Stimulated activated CD4-positive, alpha-beta T cell treated with anti-CD3 and anti-CD28 coated beads, Interleukin-2, amount 100 ng/mL, for 24 hours (primary cell): ENCODE measurements around the gene NPB.
"Not testable (repeated sequence)": the region's sequence is repeated elsewhere in the genome, so short reads cannot be mapped to it uniquely, and the experiment has no call there.

Experiments
- DNase-seq, 2 donors: peaks; one replicate each; pipeline ENCODE4 v3.0.0-alpha.2; 2020

Gene NPB

DNA sequence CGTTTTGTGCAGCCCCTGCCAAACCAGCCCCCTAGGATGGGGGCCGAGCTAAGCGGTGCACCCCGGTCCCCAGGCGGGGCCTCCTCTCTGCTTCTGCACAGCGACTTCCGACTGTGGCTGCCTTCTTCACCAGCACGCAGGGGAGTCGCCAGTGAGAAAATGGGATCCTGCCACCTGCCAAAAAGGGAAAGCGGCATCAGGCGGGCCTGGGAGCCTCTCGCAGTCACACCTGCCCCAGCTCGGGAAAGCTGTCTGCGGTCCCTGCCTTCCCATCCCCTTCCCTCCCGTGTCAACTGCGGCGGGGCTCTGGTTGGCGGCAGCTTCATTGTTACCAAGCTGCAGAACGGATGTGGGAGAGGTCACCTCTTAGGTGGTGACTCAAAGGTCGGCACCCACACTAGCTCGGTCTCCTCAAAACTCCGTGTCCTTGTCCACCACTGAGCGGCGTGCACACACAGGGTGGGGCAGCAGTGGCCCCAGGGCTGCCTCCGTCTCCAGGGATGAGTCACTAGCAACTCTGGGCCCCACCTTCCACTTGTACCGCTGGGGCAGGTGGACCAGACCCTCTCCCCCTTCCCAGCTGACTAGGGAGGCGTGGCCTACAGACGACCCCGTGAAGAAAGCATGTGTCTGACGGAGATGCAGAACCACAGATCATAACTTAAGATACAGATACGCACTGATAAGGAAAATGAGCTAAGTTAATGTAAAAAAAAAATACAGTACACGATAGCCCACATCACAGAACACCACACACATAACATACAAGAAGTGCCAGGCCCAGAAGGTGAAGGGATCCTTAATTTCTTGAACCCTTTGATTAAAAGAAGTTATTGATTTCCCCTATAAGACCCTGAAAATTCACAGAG is 10.6 kb downstream of the NPB start:
- no peak for DNase-seq

DNA sequence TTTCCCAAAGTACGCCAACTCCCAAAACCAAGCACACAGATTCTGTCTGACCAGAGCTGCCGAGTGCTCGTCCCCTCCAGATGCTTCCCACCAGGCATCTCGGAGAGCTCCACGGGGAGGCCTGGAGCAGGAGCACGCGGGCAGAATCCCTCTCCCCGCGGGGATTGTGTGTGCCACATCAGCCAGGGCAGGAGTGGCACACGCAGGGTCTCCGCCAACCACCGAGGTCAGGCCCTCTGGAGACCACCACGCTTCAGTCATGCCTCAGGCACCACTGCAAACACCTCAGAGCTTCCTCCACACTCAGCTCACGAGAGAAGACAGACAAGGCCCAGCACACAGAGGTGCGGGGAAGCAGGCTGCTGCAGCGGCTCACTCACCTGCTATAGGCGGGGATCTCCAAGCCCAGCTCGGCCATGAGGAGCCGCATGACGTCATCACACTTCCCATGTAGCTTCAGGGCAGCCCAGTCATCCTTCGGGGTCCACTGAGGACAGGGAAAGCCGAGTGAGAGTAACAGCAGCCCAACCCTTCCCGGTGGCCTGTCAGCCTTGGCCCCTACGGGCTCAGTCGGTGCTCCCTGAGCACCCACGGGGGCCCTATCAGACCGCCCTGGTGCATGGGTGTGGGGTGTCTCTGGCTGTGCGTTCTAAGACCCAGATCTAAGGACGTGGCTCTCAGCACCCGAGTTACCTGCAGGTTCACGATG is 11.5 kb downstream of the NPB start:
- no peak for DNase-seq

DNA sequence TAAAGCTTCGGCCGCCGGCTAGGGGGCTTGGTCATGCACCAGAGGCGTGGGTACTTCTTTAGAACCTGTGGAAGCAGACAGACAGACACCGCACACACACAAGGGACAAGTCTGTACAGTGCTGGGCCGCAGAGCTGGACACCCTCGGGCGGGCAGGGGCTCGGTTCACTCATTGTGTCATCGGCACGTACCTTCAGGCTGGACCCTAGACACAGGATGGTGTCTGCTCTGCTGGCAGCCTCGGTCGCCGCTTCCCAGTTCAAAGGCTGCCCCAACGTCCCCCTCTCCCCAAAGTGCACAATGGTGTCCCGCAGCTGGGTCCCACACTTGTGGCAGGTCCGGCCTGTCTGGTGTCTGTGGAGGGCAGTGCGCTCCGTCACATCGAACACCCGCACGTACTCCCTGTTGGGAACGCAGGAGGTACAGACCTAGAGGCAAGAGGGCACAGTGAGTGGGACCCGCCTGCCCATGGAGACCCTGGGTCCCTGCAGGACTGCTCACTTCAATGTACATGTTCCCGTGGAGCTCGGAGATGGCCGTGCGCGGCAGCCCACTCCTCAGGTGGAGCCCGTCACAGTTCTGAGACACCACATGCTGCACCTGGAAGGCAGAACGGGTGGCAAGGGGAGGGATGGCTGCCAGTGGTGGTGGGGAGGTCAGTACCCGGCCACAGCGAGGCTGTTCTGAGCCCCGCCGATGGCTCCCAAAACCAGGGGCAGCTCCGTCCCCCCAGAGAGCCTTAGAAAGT is 12.2 kb downstream of the NPB start:
- no peak for DNase-seq

DNA sequence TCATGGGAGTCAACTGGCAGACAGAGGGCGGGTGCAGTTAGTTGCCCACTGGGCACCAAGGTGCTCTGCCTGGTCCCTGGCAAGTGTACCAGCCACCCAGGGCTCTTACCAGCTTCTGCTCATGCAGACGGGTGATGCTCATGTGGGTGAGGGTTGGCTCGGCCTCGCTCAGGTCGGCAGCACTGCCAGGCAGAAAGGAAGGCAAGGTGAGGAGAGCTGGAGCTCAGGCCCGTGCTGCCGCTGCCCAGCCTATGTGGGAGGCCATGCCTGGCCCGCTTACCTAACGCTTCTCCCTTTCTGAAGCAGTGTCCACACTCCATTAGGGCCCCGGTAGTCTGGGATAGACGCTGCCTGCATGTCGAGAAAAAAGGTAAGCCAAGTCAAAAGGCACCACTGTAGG is 13.3 kb downstream of the NPB start:
- no peak for DNase-seq

DNA sequence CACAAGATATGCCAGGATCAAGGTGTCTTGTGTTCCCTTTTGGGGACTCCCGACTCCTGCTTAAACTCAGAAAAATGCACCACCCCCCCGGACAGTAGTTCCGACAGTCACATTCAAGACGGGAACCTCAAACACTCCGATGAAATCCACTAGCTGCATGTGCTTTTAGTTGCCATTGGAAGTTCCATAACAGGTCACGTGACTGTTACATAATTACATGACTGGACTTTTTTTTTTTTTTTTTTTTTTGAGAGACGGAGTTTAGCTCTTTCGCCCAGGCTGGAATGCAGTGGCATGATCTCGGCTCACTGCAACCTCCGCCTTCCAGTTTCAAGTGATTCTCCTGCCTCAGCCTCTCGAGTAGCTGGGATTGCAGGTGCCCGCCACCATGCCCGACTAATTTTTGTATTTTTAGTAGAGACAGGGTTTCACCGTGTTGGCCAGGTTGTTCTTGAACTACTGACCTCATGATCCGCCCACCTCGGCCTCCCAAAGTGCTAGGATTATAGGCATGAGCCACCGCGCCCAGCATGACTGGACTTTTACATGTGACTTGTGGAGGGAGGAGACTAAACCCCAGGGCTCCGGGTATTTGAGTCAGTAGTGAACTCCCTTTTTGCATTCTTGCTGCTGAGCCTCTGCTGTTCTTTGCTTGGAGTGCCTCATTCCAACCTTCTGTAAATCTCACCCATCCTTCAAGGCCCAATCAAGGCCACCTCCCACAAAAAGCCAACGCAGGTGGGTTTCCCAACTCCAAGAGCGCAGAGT is 14.4 kb downstream of the NPB start:
- no peak for DNase-seq

DNA sequence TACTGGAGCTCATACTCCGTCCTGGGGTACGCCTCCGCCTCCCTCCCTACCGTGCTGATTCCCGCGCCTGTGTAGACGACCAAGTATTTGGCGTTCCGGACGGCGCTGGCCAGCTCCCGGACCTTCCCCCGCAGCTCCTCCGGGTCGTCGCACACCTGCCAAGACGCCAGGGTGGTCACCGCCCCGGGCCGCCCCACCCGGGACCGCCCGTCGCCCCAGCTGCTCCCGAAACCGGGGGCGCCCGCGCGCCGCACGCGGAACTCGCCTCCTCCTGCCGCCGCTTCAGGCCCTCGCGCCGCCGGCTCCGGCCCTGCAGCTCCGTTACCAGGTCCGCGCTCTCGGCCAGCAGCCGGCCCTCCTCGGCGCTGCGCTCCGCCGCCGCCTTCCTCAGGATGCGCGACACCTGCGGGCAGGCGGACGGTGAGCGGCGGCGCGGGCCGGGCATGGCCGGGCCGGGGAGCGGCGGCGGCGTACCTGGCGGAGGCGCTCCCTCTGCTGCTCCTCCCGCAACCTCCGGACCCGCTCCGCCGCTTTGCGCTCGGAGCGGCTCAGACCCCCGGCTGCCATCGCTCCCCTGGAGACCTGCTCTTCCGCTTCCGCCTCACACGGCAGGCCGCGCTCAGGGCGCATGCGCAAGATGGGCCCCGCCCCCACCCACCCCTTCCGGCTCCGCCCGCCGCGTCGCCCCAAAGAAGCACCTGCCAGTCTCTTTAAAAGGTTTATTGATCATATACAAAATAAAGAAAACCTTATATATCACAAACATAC is 15.7 kb downstream of the NPB start, which contains the start of gene SIRT7:
TSS of gene SIRT7 (minus strand) at position 612 of the 768 bp plus-strand sequence. CDS start at position 567, 45 bp downstream.
- DNase-seq, result peak; percentile 78 to 80

DNA sequence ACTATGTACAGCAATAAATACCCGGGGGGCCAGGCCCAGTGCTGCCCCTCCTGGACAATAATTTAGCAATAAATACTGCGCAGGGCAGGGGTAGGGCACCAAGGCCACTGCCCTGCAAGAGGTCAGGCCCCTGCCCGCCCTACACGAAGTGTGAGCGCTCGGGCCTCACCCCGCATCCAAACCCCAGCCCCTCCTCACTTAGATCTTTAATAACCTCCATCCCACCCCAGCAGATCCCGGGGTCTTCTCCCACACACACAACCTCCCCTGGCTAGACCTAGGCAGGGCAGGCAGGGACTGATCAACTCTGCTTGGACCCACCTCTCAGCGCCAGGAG is 16.3 kb downstream of the NPB start:
- not testable (repeated sequence) for DNase-seq

DNA sequence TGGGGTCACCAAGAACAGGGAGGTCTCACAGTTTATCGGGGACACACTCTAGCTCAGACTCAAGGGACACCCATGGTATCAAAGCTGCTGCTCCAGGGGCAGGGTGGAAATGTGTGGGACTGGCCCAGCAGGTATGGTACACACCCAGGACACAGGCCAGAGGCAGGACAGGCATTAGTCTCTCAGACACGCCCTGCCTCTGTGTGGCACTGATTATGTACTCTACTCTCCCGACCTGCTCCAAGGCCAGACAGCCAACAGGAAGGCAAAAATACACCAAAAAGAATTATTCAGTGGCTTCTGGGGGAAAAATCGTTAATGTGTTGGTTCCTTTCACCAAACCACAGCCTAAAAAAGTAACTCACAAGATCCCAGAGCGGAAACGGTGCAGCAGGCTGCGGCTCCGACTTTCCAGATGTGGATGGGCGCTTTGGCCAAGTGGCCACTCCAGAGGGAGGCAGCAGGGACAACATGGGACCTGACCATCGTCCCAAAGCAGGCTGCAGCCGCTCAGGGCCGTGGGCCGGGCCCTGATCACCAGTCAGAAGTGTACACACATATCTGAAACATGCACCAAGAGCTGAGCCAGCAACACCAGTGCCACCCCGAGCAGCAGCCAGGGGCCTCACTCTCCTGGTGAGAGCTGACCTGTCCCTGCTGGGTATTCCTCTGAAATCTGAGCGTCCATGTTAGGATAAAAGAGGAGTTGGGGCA is 17.0 kb downstream of the NPB start:
- DNase-seq, result no peak

DNA sequence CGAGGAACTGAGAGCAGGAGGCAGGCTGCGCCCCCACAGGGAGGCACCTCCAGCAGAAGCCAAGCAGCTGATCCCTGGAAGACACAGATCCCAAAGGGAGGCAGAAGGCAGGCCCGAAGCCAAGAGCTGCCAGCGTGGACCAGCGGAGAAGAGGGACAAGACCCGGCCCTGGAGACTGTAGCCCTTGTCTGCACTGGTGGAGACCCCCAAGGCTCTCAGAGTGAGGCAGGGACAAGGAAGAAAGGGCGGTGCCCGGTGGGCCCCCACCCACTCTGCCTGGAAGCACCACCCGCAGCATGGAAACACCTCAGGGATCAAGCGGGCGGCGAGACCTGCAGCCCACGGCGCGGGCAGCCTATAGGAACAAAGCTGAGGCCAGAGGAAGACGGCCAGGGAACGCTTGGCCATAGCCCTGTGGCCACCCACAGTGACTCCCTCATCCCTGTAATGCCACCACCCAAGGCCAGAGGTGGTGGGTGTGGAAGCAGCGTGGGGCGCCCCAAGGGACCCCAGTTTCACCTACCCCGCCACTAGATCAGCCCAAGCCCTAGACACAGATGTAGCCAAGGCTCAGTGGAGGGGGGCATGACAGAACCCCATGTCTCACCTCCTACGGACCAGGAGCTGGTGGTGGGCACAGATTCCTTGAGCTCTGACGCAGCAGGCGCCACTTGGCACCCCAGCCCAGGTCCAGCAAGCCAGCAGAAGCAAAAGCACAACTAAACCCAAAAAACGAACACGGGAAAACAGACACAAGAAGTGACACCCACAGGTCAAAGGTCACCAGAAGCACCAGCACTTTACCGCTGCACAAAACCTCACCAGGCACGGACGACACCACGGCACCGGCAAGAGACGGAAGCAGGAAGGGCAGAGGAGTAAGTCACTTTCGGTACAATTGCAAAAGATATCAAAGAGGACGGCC is 18.8 kb downstream of the NPB start:
- DNase-seq, result no peak

DNA sequence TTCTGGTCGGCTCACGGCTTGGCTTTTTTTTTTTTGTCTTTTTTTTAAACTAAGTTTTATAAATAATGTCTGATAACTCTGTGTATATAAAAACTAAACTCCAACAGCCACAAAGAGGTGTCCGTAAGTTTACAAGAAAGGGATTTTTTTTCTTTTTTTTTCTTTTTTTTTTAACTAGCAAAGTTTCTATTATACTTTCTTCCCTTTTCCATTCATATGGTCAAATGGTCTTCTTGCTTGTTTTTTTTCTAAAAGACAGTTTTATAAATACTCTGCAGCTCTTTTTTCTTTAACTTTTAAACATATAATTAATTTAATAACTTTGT is 19.5 kb downstream of the NPB start:
- DNase-seq, result no peak

DNA sequence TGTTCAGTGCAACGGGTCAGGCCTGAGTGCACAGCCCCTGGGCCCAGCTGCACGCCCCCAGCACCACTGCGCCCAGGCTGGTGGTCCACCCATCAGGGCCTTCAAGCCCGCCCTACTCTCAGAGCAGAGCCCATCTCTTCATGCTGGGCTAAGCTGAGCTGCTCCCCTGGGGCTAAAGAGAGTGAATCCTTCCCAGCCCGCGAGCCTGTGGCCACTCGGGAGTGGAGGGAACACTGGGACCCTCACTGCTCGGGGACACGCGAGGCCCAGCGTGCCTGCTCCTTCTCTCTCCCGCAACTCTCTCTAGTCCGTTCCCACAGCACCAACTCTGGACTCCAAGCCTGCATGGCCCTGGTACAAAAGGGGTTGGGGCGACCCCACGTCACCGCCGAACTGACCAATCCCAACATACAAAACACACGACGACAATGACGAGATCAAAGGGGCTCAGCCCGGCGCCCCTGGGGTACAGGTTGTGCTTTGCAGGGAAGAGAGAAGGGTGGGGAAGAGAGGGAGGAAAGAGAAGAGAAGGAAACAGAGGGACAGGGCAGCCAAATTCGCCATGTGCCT is 20.0 kb downstream of the NPB start:
- DNase-seq, result no peak

DNA sequence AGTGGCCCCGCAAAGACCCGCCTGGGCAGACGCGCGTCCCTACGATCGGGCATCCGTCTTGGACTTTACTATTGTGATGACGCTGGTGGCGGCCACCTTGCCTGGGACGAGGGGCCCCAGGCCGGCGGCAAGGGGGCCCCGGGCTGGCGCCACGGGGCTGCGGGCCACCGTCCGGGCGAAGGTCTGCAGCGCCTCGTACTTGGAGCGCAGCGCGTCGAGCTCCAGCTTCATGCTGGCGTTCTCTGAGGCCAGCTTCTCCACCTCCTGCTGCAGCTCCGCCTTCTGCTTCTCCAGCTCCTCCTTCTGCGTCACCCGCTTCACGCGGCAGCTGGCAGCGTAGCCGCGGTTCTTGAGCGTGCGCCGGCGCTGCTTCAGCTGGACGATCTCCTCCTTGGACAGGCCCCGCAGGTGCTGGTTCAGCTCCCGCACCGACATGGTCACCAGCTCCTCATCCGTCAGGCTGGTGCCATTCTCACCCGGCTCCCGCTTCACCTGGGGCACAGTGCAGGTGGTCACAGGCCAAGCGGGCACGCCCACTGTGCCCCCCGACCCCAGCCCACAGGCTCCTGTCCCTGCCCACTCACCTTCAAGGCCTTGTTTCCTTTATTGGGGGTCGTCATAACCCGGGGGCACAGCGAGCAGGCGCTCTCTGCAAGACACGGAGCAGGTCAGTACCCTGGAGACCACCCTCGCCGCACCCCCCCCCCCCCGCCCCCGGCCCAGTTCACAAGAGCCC is 20.7 kb downstream of the NPB start:
- DNase-seq, result no peak

DNA sequence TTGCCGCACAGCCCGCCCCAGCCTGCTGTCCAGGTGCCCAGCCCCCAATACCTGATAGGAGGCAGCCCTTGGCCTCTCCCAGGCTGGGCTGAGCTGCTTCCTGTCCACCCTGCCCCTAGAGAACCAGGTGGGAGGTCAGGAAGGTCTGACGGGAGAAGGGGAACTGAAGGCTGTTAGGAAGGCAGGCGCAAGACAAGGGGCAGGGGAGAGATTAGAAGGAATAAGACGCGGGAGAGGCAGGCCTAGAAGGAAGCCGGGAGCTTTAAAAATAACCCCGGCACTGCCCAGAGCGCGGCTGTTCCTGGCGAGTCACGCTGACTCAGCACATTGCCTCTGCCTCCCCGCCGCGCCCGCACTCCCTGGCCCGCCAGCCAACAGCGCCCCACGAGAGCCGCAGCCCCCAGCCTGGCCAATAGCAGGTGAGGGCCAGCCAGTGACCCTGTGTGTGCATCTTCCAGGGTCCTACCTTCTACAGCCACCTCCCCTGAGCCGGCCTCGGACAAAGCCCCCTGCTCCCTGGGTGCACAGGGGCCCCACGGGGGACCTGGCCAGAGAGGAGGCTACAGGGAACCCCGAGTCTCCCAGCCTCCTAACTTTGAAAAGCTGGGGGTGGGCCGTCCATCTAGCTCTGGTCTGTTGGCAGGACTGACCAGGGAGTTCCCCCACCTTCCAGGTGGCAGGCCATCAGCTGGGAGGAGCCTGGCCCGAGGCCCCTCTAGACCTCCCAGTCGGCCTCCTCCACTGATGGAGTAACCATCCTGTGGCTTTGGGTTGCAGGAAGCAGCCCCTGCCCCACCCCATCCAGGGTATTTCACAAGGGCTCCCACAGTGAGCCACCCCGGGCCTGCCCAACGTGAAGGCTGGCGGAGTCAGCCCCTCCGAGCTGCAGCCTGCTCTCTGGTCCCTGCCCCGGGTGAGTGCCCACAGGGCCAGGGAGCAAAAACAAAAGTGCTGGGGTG is 21.5 kb downstream of the NPB start:
- DNase-seq, result no peak

DNA sequence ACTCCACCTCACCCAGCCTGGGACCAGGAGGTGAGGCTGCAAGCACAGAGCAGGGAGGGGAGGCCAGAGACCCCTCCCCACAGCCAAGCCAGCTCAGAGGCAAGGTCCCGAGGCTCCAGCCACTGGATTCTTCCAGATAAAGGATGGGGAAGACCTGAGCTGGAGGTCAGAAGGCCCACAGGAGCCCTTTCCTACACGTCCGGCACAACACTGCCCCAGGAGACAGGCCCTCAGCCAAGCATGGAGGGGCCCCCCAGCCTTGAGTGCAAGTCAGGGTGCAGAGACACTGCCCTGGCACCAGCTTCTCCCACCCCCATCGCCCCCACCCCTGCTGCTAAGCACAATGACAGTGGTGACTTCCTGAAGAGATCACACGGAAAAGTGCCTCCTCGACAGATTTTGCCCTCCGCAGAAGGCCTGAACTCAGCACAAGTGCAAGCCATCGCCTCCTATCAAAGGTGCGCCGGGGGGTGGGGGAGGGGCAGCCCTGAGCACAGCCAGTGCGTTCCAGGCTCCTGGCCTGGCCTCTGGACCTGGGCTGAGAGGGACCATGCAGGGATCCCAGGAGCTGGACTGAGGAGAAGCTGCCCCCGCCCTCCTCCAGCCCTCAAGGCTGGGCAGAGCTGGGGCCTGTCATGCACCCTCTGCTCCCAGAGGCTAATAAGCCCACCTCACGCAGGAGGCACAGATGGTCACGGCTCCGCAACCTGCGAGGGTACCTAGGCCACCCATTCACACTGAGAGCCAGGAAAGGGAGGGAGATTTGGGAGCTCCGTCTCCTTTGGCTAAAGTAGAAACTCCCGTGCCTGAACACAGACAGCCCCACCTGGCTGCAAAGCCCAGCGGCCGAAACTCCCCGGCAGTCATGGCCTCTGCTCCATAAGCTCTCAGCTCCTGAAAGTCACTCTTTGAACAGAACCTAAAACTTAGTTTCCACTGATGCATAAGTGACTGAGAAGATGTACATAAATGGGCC is 22.8 kb downstream of the NPB start:
- no peak for DNase-seq

DNA sequence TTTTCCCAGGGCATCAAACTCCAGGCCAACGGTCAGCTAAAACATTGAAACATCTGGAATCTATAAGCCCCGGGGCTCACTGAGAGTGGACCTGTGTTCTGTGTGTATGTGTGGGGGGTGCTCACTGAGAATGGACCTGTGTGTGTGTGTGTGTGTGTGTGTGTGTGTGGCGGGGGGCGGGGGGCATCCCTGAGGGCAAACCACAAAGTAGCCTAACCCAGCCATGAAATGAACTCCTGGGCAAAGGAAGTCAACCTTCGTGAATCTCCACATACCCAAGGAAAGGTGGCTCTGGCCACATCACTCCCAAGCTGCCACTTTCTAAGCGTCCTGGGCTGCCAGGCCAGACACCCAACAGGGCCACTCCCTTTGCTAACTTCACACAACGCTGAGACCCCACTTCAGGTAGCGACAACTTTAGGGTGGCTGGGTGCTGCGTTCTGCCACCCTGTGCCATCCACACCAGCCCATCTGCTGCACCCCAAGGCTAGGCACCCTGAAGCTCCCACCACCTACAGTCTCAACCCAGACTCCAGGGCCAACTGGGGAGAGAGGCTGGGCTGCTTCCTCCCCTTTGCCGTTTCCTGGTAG is 23.9 kb downstream of the NPB start:
- DNase-seq, result no peak

DNA sequence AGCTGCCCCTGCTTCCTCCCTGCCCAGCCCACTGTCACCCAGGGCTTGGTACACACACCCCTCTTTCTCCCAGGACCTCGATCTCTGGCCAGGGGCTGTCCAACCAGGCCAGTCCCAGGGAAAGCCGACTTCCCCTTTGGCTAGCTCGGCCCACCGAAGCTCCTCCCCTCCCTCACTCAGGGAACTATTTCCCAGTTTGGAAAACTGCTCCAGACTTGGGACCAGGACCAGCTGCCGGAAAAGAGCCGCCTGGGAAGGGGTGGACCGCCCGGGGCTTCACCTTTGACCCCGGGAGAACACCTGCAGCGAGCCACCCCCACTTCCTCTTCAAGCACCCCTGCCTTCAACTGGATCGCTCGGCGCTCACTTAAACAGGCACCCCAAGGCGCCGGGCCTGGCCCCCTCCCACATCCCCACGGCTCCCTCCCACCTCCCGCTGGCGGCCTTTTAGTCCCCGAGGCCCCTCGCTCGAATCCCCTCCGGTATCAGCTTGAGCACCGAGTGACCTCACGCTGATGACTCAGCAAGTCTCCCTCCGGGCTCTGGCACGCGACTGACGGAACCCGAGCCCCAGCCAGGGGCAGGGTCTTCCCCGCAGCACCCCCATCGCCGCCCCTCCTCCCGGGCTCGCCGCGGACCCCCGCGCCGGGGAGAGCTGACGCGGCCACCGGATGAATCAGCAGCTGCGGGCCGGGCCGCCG is 24.6 kb downstream of the NPB start:
- DNase-seq, result peak; percentile 73
